ENCODE results near the gene TP53RK.

Gene TP53RK

DNA sequence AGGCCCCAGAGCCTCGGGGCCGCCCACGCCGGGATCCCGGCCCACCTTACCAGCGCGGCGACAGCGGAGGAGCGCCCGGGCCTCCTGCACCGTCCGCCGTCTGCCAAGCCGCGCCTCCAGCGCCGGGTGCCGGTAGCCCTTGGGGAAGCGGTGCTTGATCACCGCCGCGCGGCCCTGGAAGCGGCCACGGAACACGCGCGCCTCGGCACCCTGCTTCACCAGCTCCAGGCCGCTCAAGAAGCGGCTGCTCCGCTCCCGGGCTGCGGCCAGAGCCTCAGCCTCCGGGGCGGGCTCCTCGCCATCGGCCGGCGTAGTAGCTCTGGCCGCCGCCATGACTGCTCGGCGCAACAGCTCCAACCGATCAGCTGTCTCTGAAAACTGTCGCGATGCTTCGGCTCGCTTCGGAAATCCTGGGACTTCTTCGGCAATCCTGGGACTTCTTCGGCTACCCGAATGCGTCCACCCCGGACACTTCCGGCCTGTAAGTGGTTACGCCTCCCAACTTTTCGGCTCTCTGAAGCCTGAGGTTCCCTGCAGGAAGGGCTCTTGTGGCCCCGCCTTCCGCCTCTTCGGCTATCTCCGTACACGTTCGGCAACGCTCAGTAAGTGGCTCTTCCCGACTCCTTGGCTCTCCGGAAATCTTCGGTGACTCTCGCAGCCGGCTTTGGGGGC, at the start of gene TP53RK:
TP53RK (minus strand) TSS at position 363 of the 672 bp plus-strand sequence; CDS start at position 333, 30 bp downstream.
- DNase-seq = peak; percentile 89 to 95

DNA sequence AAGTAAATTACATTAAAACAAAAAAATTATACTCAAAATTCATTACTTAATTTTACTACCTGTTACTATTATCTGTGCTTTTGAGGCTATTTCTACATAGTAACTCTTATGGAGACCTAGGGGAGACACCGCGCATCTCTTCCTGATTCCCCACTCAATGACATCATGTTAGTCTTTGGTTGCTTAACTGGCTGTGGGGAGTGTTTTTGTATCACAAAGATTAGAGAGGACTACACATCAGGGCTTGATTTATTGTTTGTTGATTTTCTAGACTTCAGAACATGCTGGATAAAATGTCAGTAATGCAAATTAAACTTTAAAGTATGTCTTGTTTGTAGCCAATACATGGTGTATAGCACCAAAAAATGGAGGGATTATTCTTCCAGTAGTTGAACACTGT, 46.2 kb upstream of the TP53RK start:
- DNase-seq = no peak

DNA sequence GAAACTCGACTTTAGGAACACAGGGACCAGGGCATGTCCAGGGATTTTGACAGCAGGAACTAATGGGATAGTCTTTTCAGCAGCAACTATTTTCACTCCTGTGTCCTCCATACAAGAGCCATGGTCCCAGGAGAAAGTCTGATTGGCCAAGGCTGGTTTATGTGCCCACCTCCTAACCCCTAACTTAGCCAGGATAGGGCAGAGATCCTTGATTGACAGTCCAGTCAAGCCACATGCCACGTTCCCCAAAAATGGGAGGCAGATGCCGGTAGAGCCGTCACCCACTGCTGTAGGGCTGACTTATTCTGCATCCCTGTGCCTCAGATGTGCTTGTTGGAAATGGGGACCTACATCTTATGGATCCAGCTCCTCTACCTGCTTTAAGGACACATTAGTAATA, 42.5 kb upstream of the TP53RK start:
- no peak for DNase-seq

DNA sequence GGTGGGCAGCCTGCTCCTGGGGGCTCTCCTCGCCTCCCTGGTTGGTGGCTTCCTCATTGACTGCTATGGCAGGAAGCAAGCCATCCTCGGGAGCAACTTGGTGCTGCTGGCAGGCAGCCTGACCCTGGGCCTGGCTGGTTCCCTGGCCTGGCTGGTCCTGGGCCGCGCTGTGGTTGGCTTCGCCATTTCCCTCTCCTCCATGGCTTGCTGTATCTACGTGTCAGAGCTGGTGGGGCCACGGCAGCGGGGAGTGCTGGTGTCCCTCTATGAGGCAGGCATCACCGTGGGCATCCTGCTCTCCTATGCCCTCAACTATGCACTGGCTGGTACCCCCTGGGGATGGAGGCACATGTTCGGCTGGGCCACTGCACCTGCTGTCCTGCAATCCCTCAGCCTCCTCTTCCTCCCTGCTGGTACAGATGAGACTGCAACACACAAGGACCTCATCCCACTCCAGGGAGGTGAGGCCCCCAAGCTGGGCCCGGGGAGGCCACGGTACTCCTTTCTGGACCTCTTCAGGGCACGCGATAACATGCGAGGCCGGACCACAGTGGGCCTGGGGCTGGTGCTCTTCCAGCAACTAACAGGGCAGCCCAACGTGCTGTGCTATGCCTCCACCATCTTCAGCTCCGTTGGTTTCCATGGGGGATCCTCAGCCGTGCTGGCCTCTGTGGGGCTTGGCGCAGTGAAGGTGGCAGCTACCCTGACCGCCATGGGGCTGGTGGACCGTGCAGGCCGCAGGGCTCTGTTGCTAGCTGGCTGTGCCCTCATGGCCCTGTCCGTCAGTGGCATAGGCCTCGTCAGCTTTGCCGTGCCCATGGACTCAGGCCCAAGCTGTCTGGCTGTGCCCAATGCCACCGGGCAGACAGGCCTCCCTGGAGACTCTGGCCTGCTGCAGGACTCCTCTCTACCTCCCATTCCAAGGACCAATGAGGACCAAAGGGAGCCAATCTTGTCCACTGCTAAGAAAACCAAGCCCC, 36.2 kb upstream of the TP53RK start:
- no peak for DNase-seq

DNA sequence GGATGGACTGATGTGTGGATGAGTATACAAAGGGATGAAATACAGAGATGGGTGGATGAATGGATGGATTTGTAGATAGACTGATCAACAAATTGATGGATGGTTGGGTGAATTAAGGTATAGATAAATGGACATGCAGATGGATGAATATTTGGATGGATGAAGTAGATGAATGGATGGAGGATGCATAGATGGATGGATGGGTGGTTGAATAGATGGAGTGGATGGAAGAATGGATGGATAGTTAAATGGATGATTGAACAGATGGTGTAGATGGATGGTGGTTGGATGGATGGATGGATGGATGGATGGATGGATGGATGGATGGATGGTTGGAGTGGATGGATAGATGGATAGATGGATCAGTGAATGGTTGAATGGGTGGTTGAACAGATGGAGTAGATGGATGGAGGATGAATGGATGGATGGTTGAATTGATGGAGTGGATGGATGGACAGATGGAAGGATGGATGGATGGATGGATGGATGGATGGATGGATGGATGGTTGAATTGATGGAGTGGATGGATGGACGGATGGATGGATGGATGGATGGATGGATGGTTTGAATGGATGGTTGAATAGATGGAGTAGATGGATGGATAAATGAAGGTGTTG, 35.2 kb upstream of the TP53RK start:
- DNase-seq = no peak

DNA sequence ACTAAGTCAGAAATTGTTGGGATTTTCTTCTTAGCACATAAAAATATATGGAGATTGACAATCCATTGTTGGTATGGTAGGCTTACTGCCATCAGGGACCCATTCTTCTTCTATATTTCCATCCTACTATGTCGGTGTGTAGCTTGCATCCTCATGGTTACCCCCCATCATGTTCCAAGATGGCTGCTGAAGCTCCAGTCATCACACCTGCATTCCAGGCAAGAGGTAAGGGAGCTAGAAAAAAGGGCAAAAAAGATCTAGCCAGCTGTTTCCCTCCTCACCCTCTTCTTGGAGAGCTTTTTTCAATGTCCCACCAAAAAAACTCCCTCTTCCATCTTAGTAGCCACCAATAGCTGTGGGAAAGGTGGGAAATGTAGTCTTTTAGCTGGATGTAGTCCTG, 33.8 kb upstream of the TP53RK start:
- DNase-seq = no peak

DNA sequence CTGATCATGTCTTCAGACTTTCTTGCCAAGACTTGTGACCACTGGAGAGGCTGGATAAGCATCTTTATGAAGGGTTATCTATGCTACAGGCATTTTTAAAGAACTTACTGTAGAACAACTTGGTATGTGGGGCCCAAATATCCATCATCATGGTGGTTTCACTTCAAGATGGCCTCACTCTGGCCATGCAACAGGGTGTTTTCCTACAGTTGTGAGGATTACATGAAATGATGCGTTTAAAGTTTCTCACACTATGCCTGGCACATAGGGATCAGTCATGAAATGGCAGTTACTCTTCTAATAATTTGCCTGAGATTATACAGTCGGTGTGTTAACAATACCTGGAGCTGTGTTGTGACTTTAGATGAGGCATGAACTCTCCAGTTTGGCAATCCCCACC, 33.2 kb upstream of the TP53RK start:
- DNase-seq = no peak

DNA sequence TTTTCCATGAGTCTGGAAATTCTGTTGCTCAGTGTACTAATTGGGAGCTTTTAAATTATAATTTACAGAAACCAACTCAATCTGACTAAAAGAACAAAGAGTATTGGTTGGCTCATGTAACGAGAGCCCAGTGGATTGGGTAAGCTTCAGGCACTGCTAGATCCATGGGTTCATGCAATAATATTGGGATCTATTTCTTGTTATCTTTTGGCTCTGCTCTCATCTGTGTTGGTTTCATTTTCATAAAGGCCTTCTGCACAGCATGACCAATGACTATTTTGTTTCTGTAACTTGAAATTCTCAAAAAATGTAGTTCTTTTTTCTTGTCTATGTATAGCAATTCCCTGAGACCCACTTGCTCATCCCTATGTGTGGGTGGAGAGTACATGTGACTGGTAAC, 32.2 kb upstream of the TP53RK start:
- DNase-seq = no peak

DNA sequence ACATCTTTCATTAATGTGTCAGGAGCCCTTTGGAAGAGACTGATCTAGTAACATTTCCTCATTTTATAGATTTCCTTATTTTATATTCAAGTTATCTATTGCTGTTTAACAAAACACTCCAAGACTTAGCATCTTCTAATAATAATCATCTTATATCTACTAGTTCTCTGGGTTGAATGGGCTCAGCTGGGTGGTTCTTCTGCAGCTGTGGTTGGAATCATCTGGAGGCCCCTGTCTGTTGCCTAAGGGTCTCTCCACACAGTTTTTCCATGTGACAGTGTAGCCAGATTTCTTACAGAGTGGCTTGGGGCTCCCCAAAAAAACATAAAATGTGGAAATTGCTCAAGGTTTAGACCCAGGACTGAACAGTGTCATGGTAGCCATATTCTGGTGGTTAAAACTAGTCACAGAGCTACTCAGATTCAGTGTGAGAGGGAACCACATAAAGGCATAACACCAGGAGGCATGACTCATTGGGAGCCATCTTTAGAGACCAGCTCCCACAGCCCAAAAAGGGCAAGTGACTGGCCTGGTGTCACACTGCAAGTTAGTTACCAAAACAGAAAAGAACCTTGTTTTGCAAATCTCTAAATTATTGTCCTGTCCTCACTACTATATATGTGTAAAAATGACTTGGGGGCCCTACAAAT, 31.7 kb upstream of the TP53RK start:
- no peak for DNase-seq

DNA sequence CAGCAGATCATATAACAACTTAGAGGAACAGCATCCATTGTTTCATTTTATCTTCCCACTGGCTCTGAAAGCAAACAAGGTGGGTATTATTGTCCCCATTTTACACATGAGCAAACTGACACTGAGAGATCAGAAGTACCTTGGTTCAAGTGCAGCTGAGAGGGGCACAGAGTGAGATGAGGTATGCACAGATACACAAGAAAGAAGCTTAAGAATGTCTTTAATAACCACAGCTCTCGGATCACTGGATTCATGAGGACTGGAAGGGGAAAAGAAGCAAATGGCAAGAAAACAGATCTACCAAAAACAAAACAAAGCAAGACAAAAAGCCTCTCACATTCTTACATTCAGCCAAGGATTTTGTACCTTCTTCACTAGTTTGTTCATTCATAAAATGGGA, 30.8 kb upstream of the TP53RK start:
- DNase-seq = no peak

DNA sequence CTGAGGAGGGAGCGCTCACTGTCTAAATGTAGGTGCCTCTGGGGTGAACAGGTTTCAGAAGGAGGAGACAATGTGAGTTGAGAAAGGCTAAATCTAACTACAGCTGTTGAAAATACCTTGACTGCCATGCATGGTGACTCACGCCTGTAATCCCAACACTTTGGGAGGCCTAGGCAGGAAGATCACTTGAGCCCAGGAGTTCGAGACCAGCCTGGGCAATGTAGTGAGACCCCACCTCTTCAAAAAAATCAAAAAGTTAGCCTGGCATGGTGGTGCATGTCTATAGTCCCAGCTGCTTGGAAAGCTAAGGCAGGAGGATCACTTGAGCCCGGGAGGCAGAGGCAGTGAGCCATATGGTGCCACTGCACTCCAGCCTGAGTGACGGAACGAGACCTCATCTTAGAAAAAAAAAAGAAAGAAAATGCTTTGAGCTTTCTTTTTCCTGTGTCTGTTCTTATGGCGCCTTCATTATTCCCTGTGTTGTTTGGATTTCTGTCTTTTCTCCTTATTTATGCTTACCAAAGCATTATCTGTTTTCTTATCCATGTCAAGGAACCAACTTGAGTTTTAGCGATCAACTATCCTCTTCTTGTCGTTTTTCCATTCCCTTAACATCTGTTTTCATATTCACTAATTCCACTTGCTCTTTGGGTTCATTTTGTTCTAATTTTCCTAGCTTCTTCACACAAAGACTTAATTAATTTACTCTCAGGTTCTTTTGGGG, 28.7 kb upstream of the TP53RK start:
- no peak for DNase-seq

DNA sequence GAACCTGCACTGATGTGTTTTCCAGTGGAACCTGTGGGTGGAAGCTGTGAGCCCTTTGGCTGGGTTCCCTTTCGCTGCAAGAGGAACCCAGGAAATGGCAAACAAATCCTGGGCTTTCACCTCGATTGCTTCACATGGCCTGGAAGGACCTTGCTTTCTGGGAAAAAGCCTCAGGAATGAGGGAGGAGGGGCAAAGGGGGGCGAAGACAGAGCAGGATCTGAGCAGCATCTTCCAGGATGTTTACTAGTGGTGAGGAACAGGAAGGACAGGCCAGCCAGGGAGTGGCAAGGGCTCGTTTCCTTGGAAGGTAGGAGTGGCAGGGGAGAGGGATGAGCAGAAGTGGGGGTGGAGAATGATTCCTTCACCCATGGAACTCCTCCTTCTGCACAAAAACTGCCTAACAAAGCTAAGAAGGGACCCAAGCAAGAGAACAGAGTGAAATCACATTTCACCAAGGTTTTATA, 26.1 kb upstream of the TP53RK start:
- DNase-seq = no peak

DNA sequence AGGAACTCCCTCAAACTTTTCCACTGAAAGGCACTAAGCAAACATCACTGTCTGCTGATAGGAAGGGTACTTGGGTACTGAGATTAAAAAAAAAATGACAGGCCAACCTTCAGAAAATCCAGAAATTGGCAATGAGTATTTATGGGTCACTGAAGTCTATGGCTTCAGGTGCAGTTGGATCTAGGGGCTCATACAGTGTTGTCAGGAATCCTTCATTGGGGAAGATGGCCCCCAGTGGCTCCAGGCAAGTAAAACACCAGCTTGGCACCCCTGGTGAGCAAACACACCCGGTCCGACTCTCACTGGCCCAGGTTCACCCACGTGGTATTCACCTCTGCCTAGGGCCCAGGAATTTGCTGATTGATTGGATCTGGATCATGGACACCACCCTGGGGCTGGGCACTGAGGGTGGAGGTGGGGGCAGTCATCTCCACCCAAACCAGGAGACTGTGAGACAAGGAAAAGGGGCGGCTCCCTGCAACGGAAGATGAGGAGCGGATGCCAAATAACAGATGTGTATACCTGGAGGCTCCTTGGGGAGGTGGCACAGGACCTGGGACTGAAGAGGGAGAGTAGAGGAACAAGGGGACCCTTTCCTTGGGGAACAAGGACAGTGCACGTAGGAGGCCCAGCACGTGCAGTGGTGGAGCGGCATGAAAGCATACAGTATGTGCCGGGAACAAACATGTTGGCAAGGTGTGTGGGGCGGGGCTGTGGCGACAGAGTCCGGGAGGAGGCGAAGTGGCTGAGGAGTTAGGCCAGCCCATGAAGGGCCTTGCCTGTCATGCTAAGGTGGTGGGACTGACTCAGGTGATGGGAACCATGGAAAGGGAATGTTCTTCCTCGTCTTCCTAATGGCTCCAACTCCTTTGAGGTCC, 25.0 kb upstream of the TP53RK start:
- DNase-seq = no peak

DNA sequence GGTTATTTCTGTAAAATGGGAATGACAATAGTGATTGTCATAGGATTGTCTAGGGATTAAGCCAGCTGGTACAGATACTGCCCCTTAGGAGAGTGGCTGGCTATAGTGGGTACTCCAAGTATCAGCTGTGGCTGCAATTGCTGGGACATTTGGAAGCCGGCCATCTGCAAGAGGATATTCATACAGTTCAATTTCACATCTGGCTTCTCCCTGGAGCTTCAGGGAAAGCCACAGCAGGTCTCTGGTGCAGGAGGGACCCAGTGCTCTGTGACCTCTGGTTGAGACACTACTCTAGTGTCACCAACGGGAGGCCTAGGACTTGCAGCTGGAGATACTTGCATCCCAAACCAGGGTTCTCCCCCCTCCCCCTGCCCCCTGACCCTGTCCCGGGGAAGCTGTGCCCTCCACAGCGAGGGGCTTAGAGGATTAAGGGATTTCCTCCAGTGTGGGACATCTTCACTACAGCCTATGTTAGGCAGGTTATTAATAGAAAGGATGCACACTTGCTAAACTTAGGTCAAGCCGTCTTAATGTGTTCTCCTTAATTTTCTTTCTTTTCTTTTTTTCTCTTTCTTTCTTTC, 22.9 kb upstream of the TP53RK start:
- DNase-seq = no peak

DNA sequence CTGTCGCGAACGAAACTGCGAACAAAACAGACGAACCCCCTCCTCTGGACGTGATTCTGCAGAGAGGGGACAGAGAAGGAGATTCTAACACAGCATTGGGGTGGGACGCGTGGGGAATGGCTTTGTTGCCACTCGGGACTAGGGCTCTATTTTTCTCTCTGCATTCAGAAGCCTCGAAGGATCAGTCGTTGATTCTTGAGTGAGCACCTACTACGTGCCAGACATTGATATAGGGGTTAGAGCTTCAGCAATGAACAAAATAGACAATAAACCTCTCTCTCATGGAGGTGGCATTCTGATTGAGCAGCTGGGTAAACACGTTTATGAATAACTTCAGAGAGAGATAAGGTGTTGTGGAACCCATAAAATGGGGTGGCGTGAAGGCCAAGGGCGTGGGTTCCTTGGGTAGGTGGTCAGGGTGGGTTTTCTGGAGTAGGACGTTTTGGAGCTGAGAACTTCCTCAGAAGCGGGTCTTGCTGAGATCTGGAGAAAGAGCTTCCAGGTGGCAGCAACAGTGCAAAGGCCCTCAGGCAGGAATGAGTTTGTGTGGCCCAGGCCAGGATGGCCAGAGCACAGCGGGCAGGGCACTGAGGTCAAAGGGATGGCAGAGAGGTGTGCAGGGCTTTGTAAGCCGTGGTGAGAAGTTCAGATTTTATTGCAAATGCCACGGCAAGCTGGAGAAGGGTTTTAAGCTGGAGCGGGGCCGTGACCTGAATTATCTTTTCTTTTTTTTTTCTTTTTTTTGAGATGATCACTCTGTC, 21.1 kb upstream of the TP53RK start:
- no peak for DNase-seq

DNA sequence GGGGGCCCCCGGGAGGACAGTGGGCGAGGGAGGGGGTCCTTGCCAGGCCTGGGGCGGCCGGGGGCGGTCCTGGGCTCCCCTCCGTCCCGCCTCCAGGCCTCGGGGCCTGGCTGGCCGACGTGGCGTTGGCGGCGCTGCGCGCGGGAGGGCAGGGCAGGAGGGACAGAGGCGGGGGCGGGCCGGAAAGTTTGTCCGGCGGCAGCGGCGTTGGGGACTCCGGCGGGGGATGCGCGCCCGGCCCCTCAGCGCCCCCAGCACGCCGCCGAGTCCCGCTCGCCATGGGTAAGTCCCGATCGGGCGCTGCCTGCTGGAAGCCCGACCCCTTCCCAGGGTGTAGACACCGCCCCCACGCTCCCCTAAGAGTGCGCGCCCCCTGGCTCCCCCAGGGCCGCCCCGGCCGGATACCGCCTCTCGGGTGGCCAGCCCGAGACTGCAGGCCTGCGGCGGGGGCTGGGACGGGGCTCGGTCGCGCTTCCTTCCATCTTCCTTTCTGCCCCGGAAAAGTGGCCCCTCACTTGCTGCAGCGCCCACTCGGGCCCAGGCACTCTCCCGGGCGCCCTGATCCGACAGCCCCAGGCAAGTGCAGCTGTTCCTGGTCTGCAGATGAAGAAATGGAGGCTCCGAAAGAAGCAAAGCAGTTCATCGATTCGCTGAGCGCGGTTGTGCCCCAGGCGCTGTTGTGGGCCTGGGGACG, 20.4 kb upstream of the TP53RK start, which contains the start of gene SLC2A10:
SLC2A10 (plus strand) TSS at position 191 of the 694 bp plus-strand sequence; CDS start at position 279, 88 bp downstream.
- DNase-seq = no peak

DNA sequence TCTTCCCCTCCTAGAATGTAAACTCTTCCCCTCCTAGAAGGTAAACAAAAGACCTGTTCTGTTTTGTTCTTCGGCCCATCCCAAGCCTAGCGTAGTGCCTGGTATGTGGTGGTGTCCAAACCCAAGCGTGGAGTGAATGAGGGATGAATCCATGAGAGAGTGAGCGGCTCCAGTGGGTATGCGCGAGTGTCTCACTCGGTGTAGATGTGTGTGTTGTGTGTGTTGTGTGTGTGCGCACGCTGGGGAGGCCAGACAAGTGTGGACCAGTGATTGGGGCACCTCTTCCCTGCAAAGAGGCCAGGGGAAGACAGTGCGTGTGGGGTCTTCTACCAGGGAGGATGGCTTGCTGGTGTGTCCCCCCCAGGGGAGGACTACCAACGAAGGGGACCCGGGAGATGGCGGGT, 19.8 kb upstream of the TP53RK start:
- DNase-seq = no peak

DNA sequence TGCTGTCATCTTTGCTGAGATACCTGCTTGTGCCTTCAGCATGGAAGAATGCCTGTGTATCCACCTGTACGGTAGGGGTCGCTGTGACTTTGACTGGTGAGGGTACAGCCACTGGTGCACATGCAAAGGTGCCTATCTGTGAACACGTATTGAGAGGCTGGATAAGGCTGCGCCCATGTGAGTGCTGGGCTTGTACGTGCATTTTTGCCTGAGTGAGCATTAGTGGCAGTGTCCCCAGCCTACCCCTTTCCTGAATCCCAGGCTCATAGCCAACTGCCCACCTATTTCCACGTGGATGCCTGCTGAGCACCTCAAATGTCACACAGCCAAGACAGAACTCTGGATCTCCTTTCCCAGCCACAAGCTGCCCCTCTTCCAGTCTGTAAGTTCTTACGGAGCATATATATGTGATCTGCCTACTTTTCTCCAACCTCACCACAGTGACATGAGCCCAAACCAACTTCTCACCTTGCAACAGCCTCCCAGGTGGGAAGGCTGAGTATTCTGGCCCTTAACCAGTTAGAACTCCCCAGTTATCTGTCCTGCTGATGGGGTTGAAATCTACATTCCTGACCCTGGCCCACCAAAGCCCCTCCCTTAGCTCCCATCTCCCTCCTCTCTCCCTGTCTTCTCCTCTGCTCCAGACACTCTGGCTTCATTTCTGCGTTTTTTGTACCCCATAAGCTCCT, 19.1 kb upstream of the TP53RK start:
- no peak for DNase-seq

DNA sequence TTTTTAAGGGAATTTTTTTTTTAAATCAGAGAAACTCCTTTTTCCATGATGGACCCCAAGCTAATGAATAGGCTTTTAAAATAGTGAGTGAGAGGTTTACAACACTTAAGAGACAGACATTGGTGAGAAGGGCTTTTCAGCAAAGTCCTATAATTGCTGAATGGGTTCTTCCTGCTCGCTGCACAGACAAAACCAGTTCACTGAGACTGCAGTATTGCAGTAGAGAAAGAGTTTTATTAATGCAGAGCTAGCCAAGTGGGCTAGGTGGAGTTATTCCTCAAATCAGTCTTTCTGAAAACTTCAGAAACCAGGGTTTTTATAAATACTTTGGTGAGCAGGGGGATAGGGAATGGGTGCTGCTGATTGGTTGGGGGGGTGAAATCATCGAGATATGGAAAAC, 17.0 kb upstream of the TP53RK start:
- no peak for DNase-seq
